Smooth muscle cell of the pulmonary artery (primary cell): Measurements from ENCODE around the gene ATP8A2. TPM values are rescaled to one million over a fixed set of nuclear protein-coding genes. Genes with fewer than 3 reads are reported as not detected.

Source experiments
- total RNA-seq: library from RNA; depleted of rRNA; stranded (reverse); fragments of >200 nt; gene quantifications from 2 replicates; pipeline ENCODE4 v1.2.3, GENCODE V29; 2014

The ATP8A2 gene
- total RNA-seq, result under 0.01 and 0.03 TPM in 2 replicates

DNA sequence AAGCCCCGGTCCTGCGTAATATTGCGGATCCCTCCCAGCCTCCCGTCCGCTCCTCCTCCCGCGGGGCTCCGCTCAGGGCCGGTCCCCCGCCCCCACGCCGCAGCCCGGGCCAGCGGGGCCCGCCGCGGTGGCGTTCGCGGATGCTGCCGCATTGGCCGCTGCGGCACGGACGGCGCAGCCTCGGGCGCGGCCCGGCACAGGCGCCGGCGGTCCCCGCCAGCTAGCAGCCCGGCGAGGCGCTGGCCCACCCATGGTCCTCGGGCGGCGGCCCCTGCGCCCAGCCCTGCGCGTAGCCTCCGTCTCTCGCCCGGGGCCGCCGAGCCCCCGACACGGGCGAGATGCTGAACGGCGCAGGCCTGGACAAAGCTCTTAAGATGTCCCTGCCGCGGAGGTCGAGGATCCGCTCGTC is at the start of gene ATP8A2:
ATP8A2 (plus strand) TSS at position 100 of the 409 bp plus-strand sequence; CDS start at position 339, 239 bp downstream.

DNA sequence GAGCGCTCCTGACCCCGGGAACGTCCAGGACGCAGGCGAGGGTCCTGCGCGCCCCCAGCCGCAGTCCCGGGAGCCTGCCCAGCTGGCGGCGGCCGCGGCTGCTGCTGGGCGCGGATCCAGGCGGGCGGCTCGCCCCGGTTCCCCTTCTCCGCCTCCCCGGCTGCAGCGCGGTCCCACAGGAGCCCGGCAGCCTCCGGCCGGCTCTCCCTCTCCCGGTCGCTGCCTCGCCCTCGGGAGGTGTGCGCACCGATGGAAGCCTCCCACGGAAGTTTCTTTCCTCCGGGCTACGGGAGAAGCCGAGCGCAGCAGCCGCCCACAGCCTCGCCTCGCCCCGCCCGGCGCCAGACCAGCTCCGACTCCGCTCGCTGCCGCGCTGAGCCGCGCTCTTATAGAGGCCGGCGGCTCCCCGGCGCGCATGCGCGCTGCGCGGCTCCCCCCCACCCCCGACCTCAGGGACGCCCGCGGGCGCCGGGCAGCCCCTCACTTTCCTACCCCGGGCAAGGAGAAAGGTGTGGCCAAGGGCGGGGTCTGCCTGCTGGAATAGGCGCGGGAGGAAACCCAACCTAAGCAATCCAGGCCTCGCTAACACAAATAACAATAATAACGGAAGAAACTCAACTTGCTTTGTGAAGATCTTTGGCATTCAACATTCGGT is 680.0 kb downstream of the ATP8A2 start, which contains the start of gene SHISA2:
SHISA2 (minus strand) TSS at position 360 of the 655 bp plus-strand sequence. CDS start 1,041 bp downstream, outside the sequence.

Other genes starting within 250 kb of the ATP8A2 start
- gene AMER2, start 199.7 kb upstream of the ATP8A2 start, total RNA-seq, result not detected in 2 replicates
- 21.5 and 27.0 TPM in 2 replicates for gene MTMR6, start 84.5 kb upstream of the ATP8A2 start, total RNA-seq
- gene NUP58, start 70.3 kb upstream of the ATP8A2 start, total RNA-seq, result 54.7 and 60.1 TPM in 2 replicates